CD4-positive, alpha-beta T cell treated with Interleukin-6 at 100 ng/mL for 8 hours (primary cell): ENCODE results near the gene HPN.
"Not testable (repeated sequence)": the region's sequence is repeated elsewhere in the genome, so short reads cannot be mapped to it uniquely, and the experiment has no call there.

ENCODE experiments used
- DNase-seq: peaks from one replicate; pipeline ENCODE4 v3.0.0-alpha.2; 2020; ENCODE audit warnings: mixed read lengths, low spot score

Gene HPN

DNA sequence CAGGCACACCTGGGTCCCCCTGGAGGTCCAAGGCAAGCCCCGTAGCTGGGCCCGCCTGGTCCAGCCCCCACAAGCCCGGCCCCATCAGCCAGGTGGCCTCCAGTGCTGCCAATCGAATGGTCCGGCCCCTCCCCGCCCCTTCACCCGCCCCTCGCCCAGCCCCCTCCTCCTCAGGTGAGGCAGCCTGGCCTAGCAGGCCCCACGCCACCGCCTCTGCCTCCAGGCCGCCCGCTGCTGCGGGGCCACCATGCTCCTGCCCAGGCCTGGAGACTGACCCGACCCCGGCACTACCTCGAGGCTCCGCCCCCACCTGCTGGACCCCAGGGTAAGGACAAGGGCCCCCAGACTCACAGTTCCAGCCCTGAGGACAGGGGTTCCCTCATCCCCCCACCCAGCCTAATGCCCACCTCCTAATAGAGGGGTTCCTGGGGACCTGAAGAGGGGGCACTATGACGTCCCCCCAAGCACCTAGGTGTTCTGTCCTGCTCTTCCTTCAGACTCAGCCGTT is at the start of gene HPN:
Gene HPN, plus strand, starts transcription at position 174 of the 508 bp plus-strand sequence. CDS start 786 bp downstream, outside the sequence.
- DNase-seq = no peak

DNA sequence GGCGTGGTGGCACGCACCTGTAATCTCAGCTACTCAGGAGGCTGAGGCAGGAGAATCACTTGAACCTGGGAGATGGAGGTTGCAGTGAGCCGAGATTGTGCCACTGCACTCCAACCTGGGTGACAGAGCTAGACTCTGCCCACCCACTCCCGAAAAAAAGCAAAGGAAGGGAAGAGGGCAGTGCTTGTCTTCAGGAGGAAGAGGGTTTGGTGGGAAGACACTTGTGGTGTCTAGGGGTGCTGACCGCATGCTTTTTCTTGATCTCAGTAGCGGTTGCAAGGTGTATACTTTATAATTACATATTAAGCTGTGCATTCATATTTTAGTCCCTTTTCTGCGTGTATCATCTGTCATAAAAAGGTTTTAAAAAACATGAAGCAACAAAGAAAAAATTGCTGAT is 48.9 kb upstream of the HPN start:
- DNase-seq = not testable (repeated sequence)

DNA sequence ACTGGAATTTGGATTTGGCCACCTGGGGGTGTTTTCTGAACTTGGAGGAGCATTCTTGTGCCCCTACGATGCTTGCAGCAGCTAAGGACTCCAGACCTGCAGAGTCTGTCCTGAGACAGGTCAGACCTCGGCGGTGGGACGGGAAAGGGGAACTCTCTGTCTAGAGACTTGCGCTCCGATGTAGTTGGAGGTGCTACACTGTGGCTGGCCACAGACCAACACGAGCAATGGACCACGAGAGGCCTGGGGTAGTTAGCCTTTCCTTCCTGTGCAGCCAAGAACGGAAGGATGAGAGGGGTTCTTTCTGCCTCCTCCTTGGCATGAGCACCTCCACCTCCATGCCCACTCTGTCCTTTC is 47.3 kb upstream of the HPN start:
- no peak for DNase-seq

DNA sequence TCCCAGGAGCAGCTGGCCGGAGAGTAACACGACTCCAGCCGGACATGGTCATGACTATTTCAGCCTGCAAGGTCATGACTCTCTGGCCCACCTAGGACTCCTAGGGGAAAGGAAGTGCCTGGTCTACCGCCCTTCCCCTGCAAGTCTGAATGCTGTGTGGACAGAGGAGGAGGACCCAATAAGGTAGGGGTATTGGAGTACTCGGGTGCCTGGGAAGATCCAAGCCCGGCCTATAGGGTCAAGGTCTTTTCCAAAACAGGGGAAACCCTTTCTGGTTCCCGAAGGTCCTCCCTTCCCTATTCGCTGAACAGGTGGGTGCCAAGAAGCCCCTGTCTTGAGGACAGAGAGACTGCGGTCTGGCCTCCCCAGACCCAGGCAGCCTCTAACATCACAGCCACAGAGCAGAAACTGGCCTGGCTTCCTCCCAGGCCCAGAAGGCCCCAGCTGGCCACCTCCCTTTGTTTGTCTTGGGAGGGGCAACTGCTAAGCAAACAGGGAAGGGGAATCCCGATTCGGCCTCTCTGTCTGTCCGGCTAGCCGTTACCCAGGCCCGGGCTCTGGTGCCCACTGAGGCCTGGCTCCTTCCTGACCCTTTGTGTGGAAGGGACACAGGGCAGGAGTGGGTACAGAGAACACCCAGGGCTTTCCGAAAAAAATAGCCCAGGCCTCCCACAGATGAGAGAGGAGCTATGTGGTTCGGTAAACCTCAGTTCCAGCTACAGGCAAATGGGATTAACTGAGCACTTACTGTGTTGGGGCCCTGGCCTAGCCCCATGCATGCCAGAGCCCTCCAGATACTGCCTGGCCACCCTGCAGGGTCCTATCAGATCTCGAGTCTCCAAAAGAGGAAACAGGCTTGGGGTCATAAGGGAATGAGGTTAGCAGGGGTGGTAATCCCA is 46.6 kb upstream of the HPN start:
- no peak for DNase-seq

DNA sequence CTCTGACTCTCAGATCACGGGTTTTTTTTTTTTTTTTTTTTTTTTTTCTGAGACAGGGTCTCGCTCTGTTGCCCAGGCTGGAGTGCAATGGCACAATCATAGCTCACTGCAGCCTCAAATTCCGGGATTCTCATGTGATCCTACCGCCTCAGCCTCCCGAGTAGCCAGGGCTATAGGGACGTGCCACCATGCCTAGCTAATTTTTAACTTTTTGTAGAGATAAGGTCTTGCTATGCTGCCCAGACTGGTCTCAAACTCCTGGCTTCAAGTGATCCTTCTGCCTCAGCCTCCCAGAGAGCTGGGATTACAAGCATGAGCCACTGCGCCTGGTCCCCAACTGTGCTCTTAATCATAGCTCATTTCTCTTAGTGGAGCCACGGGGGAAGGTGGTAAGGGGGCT is 46.0 kb upstream of the HPN start:
- DNase-seq = no peak

DNA sequence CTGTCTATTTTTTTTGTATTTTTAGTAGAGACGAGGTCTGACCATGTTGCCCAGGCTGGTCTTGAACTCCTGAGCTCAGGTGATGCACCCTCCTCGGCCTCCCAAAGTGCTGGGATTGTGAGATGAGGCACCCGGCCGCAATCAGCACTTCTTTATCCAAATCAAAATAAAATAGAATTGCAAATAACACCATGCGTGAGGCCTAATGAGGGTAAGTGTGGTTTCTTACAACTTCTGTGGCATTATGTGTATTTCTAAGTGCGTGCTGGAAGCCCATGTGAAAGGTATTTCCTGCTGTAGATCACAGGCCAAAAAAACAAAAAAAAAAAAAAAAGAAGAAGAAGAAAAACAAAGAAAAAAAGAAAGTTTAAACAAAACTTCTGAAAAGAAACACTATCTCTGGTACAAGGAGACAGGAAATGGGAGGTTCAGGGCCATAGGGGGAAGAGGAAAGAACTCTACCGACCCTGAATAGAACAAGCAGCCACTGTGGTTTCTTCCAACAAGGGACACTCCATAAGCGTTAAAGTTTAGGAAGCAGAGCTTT is 44.4 kb upstream of the HPN start:
- DNase-seq = peak; percentile 61

DNA sequence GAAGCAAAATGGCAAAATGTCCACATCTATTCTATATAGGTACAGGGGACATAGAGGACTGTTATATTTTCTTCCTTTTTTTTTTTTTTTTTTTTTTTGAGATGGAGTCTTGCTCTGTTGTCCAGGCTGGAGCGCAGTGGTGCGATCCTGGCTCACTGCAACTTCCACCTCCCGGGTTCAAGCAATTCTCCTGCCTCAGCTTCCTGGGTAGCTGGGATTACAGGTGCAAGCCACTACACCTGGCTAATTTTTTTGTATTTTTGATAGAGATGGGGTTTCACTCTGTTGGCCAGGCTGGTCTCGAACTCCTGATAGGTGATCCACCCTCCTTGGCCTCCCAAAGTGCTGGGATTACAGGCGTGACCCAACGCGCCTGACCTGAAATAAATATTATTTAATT is 43.3 kb upstream of the HPN start:
- not testable (repeated sequence) for DNase-seq

DNA sequence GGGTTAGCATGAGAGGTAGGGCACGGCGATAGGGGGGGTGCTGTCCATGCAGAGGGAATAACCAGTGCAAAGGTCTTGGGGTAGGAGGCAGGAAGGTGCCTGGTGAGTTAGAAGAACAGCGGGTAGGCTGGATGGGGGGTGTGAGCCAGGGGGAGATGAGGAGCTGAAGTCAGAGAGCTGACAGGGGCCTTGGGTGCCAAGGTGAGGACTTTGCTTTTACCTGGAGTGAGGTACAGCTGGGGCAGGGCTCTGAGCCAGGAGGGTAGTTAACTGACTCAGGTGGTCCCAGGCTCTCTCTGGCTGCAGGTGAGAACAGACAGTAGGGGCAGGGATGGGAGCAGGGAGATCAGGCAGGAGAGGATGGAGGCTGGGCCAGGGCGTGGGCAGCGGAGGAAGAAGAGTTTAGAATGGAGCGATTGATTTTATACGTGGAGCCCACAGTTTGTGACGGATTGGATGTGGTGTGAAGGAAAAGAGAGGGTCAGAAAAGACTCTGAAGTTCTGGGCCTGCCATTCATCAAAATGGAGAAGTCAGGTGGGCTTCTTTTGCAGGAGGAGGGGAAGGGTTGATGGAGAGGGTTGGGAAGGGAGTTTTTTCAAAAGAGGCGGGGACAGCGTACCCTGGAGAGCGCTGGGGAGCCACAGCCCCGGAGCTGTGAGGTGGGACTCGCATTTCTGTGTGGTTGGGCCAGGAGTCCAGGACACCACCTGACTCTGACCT is 42.6 kb upstream of the HPN start:
- no peak for DNase-seq

DNA sequence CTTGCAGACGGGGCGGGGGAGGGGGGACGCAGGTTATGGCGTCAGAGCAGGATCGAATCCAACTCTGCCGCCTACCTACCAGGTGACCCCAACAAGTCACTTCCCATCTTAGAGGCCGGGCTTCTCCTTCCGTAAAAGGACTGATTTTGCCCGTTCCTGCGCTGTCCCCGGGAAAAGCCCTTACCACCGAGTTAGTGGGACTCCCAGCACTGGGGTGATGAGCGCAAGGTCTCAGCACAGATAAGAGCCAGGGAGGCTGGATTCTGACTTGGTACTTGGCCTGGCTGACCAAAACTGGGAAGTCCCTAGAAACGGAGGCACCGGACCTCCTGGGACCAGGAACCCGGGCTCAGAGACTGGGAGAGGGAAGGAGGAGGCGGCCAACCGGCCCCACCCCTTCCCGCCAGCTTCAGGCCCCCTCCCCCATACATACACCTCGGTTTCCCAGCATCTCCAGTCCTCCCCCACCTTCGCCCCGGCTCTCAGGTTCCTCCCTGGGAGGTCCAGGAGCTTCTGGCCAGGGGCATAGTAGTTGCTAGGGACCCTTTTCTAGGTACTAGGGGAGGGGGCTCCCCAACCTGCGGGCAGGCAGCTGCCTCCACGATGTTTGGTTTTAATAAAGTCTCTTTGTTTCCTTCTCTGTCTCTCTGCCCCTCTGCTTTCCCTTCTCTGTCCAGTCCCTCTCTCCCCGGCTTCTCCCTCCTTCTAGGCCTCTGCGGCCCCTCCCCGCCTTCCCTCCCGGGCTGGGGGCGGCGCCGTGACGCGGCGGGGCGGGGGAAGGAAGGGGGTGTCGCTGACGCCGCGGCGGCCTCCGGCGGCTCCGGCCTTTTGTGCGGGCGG is 41.8 kb upstream of the HPN start, which contains the start of gene GRAMD1A:
Gene GRAMD1A, plus strand, starts transcription at position 826 of the 840 bp plus-strand sequence. CDS start 156 bp downstream, outside the sequence.
- peak; percentile 68 for DNase-seq

DNA sequence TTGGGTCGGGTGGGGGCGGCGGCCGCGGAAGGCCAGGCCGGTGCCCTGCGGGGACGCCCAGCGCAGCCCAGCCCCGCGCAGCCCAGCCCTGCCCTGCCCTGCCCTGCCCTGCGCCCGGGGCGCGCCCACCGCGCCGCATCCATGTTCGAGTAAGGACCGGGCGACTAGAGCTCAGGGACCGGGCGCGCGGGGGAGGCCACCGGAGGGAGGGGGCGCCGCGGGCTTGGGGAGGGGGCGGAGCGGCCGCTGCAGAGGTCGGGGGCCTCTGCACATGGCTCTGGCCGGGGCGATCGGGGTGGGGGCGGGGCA is 41.2 kb upstream of the HPN start:
- no peak for DNase-seq

DNA sequence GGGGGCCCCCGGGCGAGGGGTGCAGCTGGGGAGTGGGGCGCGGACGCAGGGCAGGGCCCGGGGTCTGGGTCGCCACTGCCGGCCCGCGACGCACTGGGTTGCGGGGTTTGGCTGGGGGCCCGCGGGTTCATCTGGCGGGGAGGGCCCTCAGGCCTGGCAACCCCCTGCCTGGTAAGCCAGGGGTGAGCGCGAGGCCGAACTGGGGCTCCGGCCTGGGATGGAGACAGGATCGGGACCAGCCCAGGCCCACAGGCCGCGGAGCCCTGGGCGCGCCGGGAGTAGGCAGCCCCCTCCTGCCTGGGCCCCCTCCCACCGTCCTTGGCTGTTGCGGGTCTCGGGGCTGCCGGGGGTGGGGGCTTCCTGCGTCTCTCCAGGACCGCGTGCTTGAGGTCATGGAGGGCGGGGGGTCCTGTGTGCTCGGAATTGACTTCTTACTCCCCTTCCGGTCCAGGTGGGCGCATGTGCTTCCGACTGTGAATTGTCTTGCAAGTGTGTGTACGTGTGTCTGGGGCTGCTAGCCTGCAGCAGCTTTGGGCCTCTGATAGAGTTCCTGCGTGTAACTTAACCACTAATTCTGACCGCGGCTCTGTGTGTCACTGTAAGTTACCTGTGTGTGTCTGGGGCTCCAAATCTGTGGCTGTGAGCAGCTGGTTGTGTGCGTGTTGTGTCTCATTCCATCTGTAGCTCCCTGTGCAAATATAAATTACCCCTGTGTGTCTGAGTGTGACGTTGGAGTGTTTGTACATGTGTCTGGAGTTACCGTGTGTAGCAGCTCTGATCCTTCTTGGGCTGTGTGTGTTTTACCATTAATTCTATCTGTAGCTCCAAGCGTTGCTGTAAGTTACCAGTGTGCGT is 40.6 kb upstream of the HPN start:
- peak; percentile 67 for DNase-seq

DNA sequence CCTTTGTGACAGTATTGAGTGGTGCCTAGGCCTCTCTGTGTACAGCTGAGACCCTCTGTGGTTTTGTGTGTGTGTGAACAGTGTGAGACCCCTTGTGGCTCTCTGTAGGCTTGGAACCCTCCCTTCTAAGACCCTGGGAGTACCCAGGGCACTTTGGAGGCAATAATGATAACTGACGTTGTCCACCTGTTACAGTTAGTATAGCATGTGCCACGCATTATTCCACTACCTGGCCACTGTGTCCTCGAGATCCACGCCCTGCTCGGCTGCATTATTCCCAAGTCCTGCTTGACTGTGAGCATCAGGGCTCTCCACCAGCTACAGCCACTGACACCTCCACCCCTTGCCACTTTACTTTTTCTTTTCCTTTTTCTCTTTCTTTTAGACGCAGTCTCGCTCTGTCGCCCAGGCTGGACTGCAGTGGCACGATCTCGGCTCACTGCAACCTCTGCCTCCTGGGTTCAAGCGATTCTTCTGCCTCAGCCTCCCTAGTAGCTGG is 39.4 kb upstream of the HPN start:
- no peak for DNase-seq

DNA sequence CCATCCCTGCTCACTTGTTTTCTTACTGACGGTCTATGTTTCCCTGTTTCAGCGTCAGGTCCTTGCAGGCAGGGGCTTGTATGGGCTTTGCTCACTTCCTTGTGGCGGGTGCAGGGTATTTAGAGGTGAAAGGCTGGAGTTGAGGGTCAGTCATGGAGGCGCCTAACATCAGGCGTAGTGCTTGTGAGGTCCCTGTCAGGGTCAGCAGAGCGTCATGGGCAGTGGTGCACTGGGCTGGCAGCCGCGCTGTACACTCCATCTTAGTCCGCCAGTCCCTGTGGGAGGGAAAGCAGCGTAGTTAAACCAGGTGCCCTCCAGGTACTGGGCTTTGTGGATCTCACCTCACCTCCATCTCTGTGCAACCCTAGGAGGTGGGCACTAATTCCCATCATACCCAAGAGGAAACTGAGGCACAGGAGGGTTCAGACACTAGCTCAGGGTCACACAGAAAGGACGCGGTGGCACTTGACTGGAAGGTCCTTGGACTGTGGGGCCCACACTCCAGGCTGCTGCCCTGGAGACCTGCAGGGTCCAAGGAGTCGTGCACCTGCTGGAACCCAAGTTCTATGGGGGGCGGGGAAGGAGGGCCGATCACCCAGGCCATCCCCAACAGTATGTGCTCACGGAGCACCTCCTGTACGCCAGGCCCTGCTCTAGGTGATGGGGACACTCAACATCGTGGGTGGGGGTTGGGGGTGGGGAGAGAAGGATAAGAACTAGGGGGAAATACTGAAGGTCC is 36.8 kb upstream of the HPN start:
- DNase-seq = no peak

DNA sequence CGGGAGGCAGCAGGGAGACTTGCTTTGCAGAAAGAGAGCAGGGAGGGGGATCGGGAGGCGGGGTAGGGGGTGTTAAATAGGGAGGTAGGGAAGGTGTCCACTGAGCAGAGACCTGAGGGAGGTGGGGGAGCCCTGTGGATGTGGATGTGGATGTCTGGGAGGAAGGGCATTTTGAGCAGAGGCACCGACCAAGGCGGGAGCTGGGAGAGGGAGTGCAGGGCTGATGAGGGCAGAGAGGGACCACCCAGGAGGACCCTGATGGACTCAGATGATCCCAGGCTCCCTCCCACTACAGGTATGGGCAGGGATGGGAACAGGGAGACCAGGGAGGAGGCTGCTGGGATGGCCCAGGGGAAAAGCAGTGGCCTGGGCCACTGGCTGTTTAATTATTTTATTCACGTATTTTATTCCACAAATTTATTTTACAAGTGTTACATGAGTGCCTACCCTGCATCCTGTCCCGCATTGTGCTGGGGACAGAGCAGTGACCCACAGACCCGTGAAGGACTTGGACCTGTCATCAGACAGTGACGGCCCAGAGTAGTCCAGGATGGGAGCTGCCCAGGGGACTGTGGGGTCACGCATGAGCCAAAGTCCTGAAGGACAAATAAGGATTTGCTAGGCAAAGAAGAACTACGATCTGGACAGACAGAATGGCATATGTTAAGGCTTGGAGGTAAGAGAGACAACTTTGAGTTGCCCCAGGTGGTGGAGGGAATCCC is 36.1 kb upstream of the HPN start:
- no peak for DNase-seq

DNA sequence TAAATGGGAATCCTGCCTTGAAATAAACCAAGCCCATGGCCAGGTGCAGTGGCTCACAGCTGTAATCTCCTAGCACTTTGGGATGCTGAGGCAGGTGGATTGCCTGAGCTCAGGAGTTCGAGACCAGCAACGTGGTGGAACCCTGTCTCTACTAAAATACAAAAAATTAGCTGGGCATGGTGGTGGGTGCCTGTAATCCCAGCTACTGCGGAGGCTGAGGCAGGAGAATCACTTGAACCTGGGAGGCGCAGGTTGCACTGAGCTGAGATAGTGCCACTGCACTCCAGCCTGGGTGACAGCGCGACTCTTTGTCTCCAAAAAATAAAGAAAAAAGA is 35.5 kb upstream of the HPN start:
- not testable (repeated sequence) for DNase-seq

DNA sequence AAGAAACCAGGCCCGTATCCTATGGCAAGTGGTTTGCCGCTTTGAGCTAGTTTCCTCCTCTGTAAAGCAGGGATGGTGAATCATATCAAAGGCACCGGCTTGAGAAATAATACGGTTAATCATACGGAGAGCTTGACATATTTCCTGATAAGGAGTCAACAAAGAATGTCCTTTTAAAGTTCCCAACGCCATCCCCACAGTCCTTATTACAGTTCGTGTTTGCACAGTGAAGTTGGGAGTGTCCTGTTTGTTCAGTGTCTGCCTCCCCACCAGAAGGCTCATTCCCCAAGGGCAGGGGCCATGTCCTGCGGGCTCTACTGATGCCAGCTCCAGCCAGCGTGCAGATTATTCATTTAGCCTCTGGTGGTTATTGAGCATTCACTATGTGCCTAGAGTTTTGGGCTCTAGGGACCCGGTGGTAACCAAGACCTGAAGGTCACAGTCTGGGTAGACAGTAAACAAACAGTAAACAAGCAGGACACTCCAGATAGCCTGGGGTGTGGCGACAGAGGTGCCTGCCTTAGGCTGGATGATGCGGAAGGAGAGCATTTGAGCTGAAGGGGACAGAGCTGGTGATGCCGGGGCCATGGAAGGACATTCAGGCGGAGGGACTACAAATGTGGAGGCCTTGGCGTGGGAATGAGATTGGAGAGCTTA is 35.1 kb upstream of the HPN start:
- no peak for DNase-seq

DNA sequence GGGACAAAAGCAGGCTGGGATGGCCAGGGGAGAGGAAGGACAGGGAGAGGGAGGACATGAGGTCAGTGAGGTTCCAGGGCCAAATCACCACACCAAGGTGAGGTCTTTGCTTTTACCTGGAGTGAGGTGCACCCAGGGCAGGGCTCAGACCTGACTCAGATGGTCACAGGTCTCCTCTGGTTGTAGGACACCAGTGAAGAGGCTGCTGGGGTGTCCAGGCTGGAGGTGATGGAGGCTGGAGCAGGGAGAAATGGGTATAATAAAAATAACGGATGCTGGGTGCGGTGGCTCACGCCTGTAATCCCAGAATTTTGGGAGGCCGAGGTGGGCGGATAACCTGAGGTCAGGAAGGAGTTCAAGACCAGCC is 34.5 kb upstream of the HPN start:
- no peak for DNase-seq

DNA sequence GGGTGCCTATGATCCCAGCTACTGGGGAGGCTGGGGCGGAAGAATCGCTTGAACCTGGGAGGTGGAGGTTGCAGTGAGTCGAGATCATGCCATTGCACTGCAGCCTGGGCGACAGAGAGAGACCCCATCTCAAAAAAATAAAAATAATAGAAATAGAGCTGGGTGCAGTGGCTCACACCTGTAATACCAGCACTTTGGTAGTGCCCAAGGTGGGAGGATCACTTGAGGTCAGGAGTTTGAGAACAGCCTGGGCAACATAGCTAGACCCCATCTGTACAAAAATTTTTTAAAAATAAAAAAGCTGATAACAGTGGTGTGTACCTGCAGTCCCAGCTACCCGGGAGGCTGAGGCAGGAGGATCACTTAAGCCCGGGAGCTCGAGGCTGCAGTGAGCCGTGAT is 34.1 kb upstream of the HPN start:
- DNase-seq = not testable (repeated sequence)

DNA sequence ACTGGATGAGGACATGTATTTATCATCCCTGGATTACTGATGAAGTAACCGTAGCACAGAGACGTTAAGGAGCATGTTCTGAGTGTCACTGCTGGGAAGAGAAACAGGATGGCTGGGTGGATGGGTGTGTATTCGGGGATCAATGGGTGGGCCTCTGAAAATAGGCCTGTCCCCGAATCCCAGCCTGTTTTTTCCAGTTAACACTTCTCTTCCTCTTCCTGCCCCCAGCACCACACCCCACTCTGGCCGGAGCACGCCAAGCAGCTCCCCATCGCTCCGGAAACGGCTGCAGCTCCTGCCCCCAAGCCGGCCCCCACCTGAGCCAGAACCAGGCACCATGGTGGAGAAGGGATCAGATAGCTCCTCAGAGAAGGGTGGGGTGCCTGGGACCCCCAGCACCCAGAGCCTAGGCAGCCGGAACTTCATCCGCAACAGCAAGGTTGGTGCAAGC is 32.6 kb upstream of the HPN start:
- no peak for DNase-seq
